HCT116 (cell line): ENCODE results near the gene TBCD. TPM values are rescaled to one million over a fixed set of nuclear protein-coding genes. Genes with fewer than 3 reads are reported as not detected.

Experiments
- ATAC-seq: fragments of 200-7000 bp; cut with Tn5 transposase; 2 replicates; pipeline ENCODE4 v1.9.1; 2020; ENCODE audit warnings: mild to moderate bottlenecking, moderate library complexity
- BruUV-seq: library from RNA; stranded (reverse); fragments of 400-500 nt; replicated peaks from 2 replicates; lab custom pipeline; 2021; lab: Mats Ljungman, UMichigan
- CTCF ChIA-PET: fragments of 300-600 bp; sonication (Branson Sonifier 250); formaldehyde crosslinking; loops from one replicate; lab custom pipeline; 2021; ENCODE audit warnings: antibody characterized with exemption; lab: Charles Lee
- POLR2A ChIA-PET: fragments of 300-600, 350-600 bp; sonication (Branson Sonifier 250); formaldehyde crosslinking; loops from one replicate; lab custom pipeline; 2021; ENCODE audit warnings: antibody characterized with exemption; lab: Charles Lee
- RAD21 ChIA-PET, 2 experiments: fragments of 300-600 bp; sonication (Branson Sonifier 250); formaldehyde crosslinking; loops; one replicate each; lab custom pipeline; 2023; ENCODE audit warnings: low total read pairs in 2 of 2; ENCODE audit not compliant: uncharacterized antibody in 2 of 2, unreplicated experiment in 2 of 2, low non-redundant PET in 1 of 2; lab: Charles Lee
- DNase-seq: peaks from one replicate; pipeline ENCODE4 v3.0.0-alpha.2; 2010; ENCODE audit warnings: low read depth, low spot score
- H2AFZ ChIP-seq: fragments of 200-600 bp; shearing (Covaris generic), sonication (generic); 2 replicates; pipeline ENCODE4 v1.6.1; 2017; ENCODE audit warnings: low read depth, mixed run types, mixed read lengths, antibody characterized with exemption, low read length; ENCODE audit not compliant: poor library complexity, severe bottlenecking
- H3K27ac ChIP-seq: 2 replicates; pipeline ENCODE4 v1.5.1; 2012; ENCODE audit warnings: low read depth, low read length
- H3K27me3 ChIP-seq: fragments of 200-600 bp; sonication (generic); 2 replicates; pipeline ENCODE4 v1.6.1; 2016; ENCODE audit warnings: mixed run types, low read length, mixed read lengths; ENCODE audit not compliant: insufficient read depth
- H3K36me3 ChIP-seq, 2 experiments: fragments of 200-500 bp in 1 of 2; fragments of 200-600 bp in 1 of 2; sonication (Bioruptor generic) in 1 of 2; sonication (generic) in 1 of 2; 2 replicates each; pipeline versions ENCODE4 v1.5.1 to v1.6.1; 2014 to 2016; ENCODE audit warnings: low read length in 2 of 2, inconsistent platforms in 1 of 2, mixed read lengths in 1 of 2, mixed run types in 1 of 2; ENCODE audit not compliant: insufficient read depth in 2 of 2, control insufficient read depth in 1 of 2
- H3K4me1 ChIP-seq, 2 experiments: fragments of 200-600 bp in 1 of 2; sonication (generic) in 1 of 2; 2 replicates each; pipeline versions ENCODE4 v1.5.1 to v1.6.1; 2012 to 2017; ENCODE audit warnings: low read length in 2 of 2, inconsistent platforms in 1 of 2, mild to moderate bottlenecking in 1 of 2, mixed read lengths in 1 of 2, mixed run types in 1 of 2, moderate library complexity in 1 of 2; ENCODE audit not compliant: insufficient read depth in 2 of 2, control insufficient read depth in 1 of 2
- H3K4me2 ChIP-seq: fragments of 200-600 bp; sonication (generic); 2 replicates; pipeline ENCODE4 v1.6.1; 2017; ENCODE audit warnings: mixed run types, low read length, mixed read lengths
- H3K4me3 ChIP-seq, 2 experiments: fragments of 200-600 bp in 1 of 2; sonication (generic) in 1 of 2; replicated peaks in 1 of 2; 2 replicates each; pipeline ENCODE4 v1.5.1; 2011 to 2016; ENCODE audit warnings: low read length in 2 of 2, control low read depth in 1 of 2, low read depth in 1 of 2, mild to moderate bottlenecking in 1 of 2, mixed read lengths in 1 of 2, mixed run types in 1 of 2
- H3K79me2 ChIP-seq: fragments of 200-600 bp; sonication (generic); 2 replicates; pipeline ENCODE4 v1.6.1; 2017; ENCODE audit warnings: mild to moderate bottlenecking, mixed run types, low read length, moderate library complexity, mixed read lengths; ENCODE audit not compliant: insufficient read depth
- H3K9ac ChIP-seq: fragments of 200-600 bp; sonication (generic); 2 replicates; pipeline ENCODE4 v1.6.1; 2016; ENCODE audit warnings: low read length, mixed read lengths
- H3K9me2 ChIP-seq: fragments of 200-600 bp; sonication (generic), shearing (Covaris generic); 2 replicates; pipeline ENCODE4 v1.6.1; 2017; ENCODE audit warnings: mixed run types, mild to moderate bottlenecking, moderate library complexity; ENCODE audit not compliant: insufficient read depth
- H3K9me3 ChIP-seq, 2 experiments: fragments of 200-500 bp in 1 of 2; fragments of 200-600 bp in 1 of 2; sonication (Bioruptor generic) in 1 of 2; sonication (generic) in 1 of 2; 2 replicates each; pipeline ENCODE4 v1.6.1; 2014 to 2017; ENCODE audit warnings: low read length in 2 of 2, mixed read lengths in 2 of 2, inconsistent platforms in 1 of 2, low read depth in 1 of 2, mild to moderate bottlenecking in 1 of 2, mixed run types in 1 of 2, moderate library complexity in 1 of 2; ENCODE audit not compliant: control insufficient read depth in 1 of 2, insufficient read depth in 1 of 2
- H4K20me1 ChIP-seq: fragments of 200-600 bp; sonication (generic), shearing (Covaris generic); 2 replicates; pipeline ENCODE4 v1.6.1; 2017; ENCODE audit warnings: mixed run types, mild to moderate bottlenecking, moderate library complexity; ENCODE audit not compliant: insufficient read depth
- CBX3 ChIP-seq: IDR thresholded peaks from 2 replicates; pipeline ENCODE4 v1.6.1; 2012; ENCODE audit warnings: low read depth
- CEBPB ChIP-seq: IDR thresholded peaks from 2 replicates; pipeline ENCODE4 v1.6.1; 2012; ENCODE audit warnings: low read depth
- ELF1 ChIP-seq: IDR thresholded peaks from 2 replicates; pipeline ENCODE4 v1.6.1; 2012; ENCODE audit warnings: low read depth, borderline replicate concordance
- EZH2 ChIP-seq: fragments of 200-600 bp; sonication (generic); IDR thresholded peaks from 2 replicates; pipeline ENCODE4 v1.6.1; 2017; ENCODE audit warnings: antibody characterized with exemption, mixed run types
- EZH2phosphoT487 ChIP-seq: fragments of 200-600 bp; IDR thresholded peaks from 2 replicates; pipeline ENCODE4 v1.6.1; 2018; ENCODE audit warnings: antibody characterized with exemption, borderline replicate concordance
- FOSL1 ChIP-seq: IDR thresholded peaks from 2 replicates; pipeline ENCODE4 v1.6.1; 2012; ENCODE audit warnings: low read depth
- SIN3A ChIP-seq: IDR thresholded peaks from 2 replicates; pipeline ENCODE4 v1.6.1; 2012; ENCODE audit warnings: low read depth
- SRF ChIP-seq: IDR thresholded peaks from 2 replicates; pipeline ENCODE4 v1.6.1; 2012; ENCODE audit warnings: low read depth
- ZFX ChIP-seq: fragments of 450-650 bp; IDR thresholded peaks from 2 replicates; pipeline ENCODE4 v1.6.1; 2017
- ZNF274 ChIP-seq: fragments of 200-500 bp; sonication (Bioruptor generic); IDR thresholded peaks from 2 replicates; pipeline ENCODE4 v1.6.1; 2014; ENCODE audit warnings: mild to moderate bottlenecking, low read depth, low read length, inconsistent platforms
- intact Hi-C: fragments of 100-400 bp; cut with micrococcal nuclease; formaldehyde crosslinking; loops from 2 replicates; pipeline ENCODE4 v1.10.0; 2022
- total RNA-seq: library from RNA; stranded (reverse); gene quantifications from one replicate; pipeline ENCODE4 v1.2.1, GENCODE V29; 2021; ENCODE audit not compliant: unreplicated experiment
- TF ChIP-seq, protein P1 (sequence below), 3 experiments: fragments of 200-600 bp in 1 of 3; sonication (generic) in 1 of 3; IDR thresholded peaks in 2 of 3; conservative IDR thresholded peaks in 1 of 3; 2 replicates each; pipeline ENCODE4 v1.5.1; 2012 to 2017; ENCODE audit warnings: low read depth in 2 of 3, low read length in 2 of 3, antibody characterized with exemption in 1 of 3, borderline replicate concordance in 1 of 3, control low read depth in 1 of 3, mild to moderate bottlenecking in 1 of 3, mixed read lengths in 1 of 3, mixed run types in 1 of 3, moderate library complexity in 1 of 3; ENCODE audit not compliant: insufficient read depth in 1 of 3
- TF ChIP-seq, protein P2 (sequence below): IDR thresholded peaks from 2 replicates; pipeline ENCODE4 v1.6.1; 2012
- TF ChIP-seq, protein P3 (sequence below): IDR thresholded peaks from 2 replicates; pipeline ENCODE4 v1.6.1; 2012; ENCODE audit warnings: low read depth

Gene TBCD
- total RNA-seq, 1 experiment from 2014 or later: 152 TPM

DNA sequence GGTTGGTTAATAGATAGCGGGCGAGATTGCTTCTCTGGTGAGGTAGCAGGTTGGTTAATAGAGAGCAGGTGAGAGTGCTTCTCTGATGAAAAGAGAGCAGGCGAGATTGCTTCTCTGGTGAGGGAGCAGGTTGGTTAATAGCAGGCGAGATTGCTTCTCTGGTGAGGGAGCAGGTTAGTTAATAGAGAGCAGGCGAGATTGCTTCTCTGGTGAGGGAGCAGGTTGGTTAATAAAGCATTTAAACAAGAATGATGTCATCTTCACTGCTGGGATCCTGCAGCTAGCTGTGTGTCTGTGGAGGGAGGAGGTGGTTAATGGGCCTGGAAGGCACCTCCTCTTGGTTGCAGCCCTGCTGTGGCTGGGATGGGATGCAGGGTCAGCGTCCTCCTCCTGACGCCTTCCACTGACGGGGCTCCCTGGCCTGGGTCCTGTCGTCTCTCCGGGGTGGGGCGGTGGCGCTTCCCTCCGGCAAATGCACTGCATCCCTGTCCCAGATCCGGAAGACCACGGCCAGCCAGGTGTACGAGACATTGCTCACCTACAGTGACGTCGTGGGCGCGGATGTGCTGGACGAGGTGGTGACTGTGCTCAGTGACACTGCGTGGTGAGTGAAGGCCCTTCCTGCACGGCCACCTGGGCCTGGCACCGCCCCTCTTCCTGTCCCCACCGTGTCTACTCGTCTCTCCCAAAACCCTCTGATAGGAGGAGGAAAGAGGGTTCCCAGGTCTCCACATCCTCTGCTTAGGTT lies 187.2 kb downstream of the TBCD start:
- TF ChIP-seq ZNF274 (no peak), ELF1 (no peak), ZFX (no peak), EZH2phosphoT487 (no peak), EZH2 (no peak), SIN3A (no peak), FOSL1 (no peak), CEBPB (no peak), SRF (no peak), CBX3 (no peak)
- TF ChIP-seq, protein P1, sequence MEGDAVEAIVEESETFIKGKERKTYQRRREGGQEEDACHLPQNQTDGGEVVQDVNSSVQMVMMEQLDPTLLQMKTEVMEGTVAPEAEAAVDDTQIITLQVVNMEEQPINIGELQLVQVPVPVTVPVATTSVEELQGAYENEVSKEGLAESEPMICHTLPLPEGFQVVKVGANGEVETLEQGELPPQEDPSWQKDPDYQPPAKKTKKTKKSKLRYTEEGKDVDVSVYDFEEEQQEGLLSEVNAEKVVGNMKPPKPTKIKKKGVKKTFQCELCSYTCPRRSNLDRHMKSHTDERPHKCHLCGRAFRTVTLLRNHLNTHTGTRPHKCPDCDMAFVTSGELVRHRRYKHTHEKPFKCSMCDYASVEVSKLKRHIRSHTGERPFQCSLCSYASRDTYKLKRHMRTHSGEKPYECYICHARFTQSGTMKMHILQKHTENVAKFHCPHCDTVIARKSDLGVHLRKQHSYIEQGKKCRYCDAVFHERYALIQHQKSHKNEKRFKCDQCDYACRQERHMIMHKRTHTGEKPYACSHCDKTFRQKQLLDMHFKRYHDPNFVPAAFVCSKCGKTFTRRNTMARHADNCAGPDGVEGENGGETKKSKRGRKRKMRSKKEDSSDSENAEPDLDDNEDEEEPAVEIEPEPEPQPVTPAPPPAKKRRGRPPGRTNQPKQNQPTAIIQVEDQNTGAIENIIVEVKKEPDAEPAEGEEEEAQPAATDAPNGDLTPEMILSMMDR (IDR thresholded peaks at IDR 0.05 in 2 of 3, conservative IDR thresholded peaks at IDR 0.05 in 1 of 3; ENCODE audit: borderline replicate concordance in 1 of 3, insufficient read depth in 1 of 3, low read depth in 2 of 3, low read length in 2 of 3): no peak
- TF ChIP-seq, protein P2, sequence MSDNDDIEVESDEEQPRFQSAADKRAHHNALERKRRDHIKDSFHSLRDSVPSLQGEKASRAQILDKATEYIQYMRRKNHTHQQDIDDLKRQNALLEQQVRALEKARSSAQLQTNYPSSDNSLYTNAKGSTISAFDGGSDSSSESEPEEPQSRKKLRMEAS: no peak
- TF ChIP-seq, protein P3, sequence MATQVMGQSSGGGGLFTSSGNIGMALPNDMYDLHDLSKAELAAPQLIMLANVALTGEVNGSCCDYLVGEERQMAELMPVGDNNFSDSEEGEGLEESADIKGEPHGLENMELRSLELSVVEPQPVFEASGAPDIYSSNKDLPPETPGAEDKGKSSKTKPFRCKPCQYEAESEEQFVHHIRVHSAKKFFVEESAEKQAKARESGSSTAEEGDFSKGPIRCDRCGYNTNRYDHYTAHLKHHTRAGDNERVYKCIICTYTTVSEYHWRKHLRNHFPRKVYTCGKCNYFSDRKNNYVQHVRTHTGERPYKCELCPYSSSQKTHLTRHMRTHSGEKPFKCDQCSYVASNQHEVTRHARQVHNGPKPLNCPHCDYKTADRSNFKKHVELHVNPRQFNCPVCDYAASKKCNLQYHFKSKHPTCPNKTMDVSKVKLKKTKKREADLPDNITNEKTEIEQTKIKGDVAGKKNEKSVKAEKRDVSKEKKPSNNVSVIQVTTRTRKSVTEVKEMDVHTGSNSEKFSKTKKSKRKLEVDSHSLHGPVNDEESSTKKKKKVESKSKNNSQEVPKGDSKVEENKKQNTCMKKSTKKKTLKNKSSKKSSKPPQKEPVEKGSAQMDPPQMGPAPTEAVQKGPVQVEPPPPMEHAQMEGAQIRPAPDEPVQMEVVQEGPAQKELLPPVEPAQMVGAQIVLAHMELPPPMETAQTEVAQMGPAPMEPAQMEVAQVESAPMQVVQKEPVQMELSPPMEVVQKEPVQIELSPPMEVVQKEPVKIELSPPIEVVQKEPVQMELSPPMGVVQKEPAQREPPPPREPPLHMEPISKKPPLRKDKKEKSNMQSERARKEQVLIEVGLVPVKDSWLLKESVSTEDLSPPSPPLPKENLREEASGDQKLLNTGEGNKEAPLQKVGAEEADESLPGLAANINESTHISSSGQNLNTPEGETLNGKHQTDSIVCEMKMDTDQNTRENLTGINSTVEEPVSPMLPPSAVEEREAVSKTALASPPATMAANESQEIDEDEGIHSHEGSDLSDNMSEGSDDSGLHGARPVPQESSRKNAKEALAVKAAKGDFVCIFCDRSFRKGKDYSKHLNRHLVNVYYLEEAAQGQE: no peak
- Histone ChIP-seq H2AFZ (no peak overlapping the region), H3K36me3 (peaks cover 10 to 40% of the 10 kb centered on the region in 2 experiments; a peak in 3 of 4 replicates), H3K4me1 (no peaks in the 10 kb centered on the region), H3K9ac (no peak overlapping the region), H3K4me2 (no peak overlapping the region), H4K20me1 (no peaks in the 10 kb centered on the region), H3K9me2 (no peaks in the 10 kb centered on the region), H3K9me3 (peaks cover under 1 to 3% of the 10 kb centered on the region in 2 experiments; a peak in 2 of 4 replicates), H3K27me3 (no peaks in the 10 kb centered on the region), H3K27ac (no peak overlapping the region), H3K4me3 (no peak overlapping the region), H3K79me2 (no peaks in the 10 kb centered on the region)
- RAD21 ChIA-PET: no interaction called here
- POLR2A ChIA-PET: no interaction called here
- CTCF ChIA-PET: no interaction called here
- intact Hi-C loops: no loop called here
- ATAC-seq: no peak
- BruUV-seq: no TSS peak
- no peak for DNase-seq
